ENCODE data around the gene FOXL3. TPM values are rescaled to one million over a fixed set of nuclear protein-coding genes. Genes with fewer than 3 reads are reported as not detected.

Gene FOXL3
- total and polyA plus RNA-seq, 2 experiments from 2014 or later, result not detected

GRCh38 chr7:332646-333392 lies 42.8 kb downstream of the FOXL3 start:
- peaks cover 16% of the 10 kb centered on the region for H3K27me3 Mint-ChIP-seq (ENCODE audit: insufficient read depth, low read depth, poor library complexity)
- H3K4me3 Mint-ChIP-seq, result no peak overlapping the region
- TF ChIP-seq POLR2AphosphoS5 (IDR thresholded peaks at IDR 0.05; ENCODE audit: low read depth) (no peak), NANOG (IDR thresholded peaks at IDR 0.05; ENCODE audit: borderline replicate concordance) (no peak)
- TF ChIP-seq, protein P1, sequence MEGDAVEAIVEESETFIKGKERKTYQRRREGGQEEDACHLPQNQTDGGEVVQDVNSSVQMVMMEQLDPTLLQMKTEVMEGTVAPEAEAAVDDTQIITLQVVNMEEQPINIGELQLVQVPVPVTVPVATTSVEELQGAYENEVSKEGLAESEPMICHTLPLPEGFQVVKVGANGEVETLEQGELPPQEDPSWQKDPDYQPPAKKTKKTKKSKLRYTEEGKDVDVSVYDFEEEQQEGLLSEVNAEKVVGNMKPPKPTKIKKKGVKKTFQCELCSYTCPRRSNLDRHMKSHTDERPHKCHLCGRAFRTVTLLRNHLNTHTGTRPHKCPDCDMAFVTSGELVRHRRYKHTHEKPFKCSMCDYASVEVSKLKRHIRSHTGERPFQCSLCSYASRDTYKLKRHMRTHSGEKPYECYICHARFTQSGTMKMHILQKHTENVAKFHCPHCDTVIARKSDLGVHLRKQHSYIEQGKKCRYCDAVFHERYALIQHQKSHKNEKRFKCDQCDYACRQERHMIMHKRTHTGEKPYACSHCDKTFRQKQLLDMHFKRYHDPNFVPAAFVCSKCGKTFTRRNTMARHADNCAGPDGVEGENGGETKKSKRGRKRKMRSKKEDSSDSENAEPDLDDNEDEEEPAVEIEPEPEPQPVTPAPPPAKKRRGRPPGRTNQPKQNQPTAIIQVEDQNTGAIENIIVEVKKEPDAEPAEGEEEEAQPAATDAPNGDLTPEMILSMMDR (conservative IDR thresholded peaks at IDR 0.05; ENCODE audit: low read depth in 2 of 2), result peak; percentile 71 to 87
- H3K27me3 ChIP-seq (ENCODE audit: insufficient read depth), result no peaks in the 10 kb centered on the region
- no peak overlapping the region for H3K27ac ChIP-seq (ENCODE audit: low read depth)
- peak overlapping the region; percentile 72 for H2AFZ ChIP-seq
- H3K9me2 ChIP-seq (ENCODE audit: insufficient read depth), result no peaks in the 10 kb centered on the region
- H3K4me1 ChIP-seq (ENCODE audit: insufficient read depth), result no peaks in the 10 kb centered on the region
- H3F3A ChIP-seq (replicated peaks; ENCODE audit: low read depth), result peaks cover 15% of the 10 kb centered on the region
- H3K79me2 ChIP-seq (replicated peaks; ENCODE audit: insufficient read depth), result no peaks in the 10 kb centered on the region
- no peaks in the 10 kb centered on the region for H3K4me1 Mint-ChIP-seq
- no peak overlapping the region for H3K27ac Mint-ChIP-seq
- peak overlapping the region; percentile 60 for H3K4me3 ChIP-seq
- peaks cover 15% of the 10 kb centered on the region for H3K9me3 Mint-ChIP-seq
- peaks cover 9% of the 10 kb centered on the region for H3K36me3 Mint-ChIP-seq (ENCODE audit: low read depth)
- ATAC-seq (peak; percentile 96), DNase-seq (ENCODE audit: low spot score) (peak; percentile 93)
- no peaks in the 10 kb centered on the region for H3K36me3 ChIP-seq (ENCODE audit: insufficient read depth)
- peak overlapping the region; percentile 82 for H3K4me2 ChIP-seq
- H4K20me1 ChIP-seq (replicated peaks; ENCODE audit: insufficient read depth), result no peaks in the 10 kb centered on the region

GRCh38 chr7:333393-333764 lies 43.4 kb downstream of the FOXL3 start:
- DNase-seq (ENCODE audit: low spot score) (no peak), ATAC-seq (no peak)
- H3K9me2 ChIP-seq (ENCODE audit: insufficient read depth), result no peaks in the 10 kb centered on the region
- Mint-ChIP-seq H3K9me3 (peaks cover 15% of the 10 kb centered on the region), H3K4me3 (no peak overlapping the region), H3K4me1 (no peaks in the 10 kb centered on the region), H3K27me3 (ENCODE audit: insufficient read depth, low read depth, poor library complexity) (peaks cover 16% of the 10 kb centered on the region), H3K27ac (no peak overlapping the region), H3K36me3 (ENCODE audit: low read depth) (peaks cover 9% of the 10 kb centered on the region)
- H3K4me1 ChIP-seq (ENCODE audit: insufficient read depth), result no peaks in the 10 kb centered on the region
- no peak overlapping the region for H2AFZ ChIP-seq
- H3K79me2 ChIP-seq (replicated peaks; ENCODE audit: insufficient read depth), result no peaks in the 10 kb centered on the region
- peak overlapping the region; percentile 60 for H3K4me3 ChIP-seq
- H4K20me1 ChIP-seq (replicated peaks; ENCODE audit: insufficient read depth), result no peaks in the 10 kb centered on the region
- no peaks in the 10 kb centered on the region for H3K27me3 ChIP-seq (ENCODE audit: insufficient read depth)
- no peaks in the 10 kb centered on the region for H3K36me3 ChIP-seq (ENCODE audit: insufficient read depth)
- H3K27ac ChIP-seq (ENCODE audit: low read depth), result no peak overlapping the region
- peaks cover 15% of the 10 kb centered on the region for H3F3A ChIP-seq (replicated peaks; ENCODE audit: low read depth)
- H3K4me2 ChIP-seq, result peak overlapping the region; percentile 82; the same call in 1 of the 2 replicates
- no peak for TF ChIP-seq STAT1 (IDR thresholded peaks at IDR 0.05; ENCODE audit: unreplicated experiment)
- TF ChIP-seq EZH2phosphoT487 (IDR thresholded peaks at IDR 0.05; ENCODE audit: unreplicated experiment), result no peak
- no peak for TF ChIP-seq ZNF331 (CRISPR knock-in tag; IDR thresholded peaks at IDR 0.05; ENCODE audit: low read depth)
- TF ChIP-seq, protein P1 (conservative IDR thresholded peaks at IDR 0.05; ENCODE audit: low read depth in 2 of 2), result no peak
- TF ChIP-seq, protein P2, sequence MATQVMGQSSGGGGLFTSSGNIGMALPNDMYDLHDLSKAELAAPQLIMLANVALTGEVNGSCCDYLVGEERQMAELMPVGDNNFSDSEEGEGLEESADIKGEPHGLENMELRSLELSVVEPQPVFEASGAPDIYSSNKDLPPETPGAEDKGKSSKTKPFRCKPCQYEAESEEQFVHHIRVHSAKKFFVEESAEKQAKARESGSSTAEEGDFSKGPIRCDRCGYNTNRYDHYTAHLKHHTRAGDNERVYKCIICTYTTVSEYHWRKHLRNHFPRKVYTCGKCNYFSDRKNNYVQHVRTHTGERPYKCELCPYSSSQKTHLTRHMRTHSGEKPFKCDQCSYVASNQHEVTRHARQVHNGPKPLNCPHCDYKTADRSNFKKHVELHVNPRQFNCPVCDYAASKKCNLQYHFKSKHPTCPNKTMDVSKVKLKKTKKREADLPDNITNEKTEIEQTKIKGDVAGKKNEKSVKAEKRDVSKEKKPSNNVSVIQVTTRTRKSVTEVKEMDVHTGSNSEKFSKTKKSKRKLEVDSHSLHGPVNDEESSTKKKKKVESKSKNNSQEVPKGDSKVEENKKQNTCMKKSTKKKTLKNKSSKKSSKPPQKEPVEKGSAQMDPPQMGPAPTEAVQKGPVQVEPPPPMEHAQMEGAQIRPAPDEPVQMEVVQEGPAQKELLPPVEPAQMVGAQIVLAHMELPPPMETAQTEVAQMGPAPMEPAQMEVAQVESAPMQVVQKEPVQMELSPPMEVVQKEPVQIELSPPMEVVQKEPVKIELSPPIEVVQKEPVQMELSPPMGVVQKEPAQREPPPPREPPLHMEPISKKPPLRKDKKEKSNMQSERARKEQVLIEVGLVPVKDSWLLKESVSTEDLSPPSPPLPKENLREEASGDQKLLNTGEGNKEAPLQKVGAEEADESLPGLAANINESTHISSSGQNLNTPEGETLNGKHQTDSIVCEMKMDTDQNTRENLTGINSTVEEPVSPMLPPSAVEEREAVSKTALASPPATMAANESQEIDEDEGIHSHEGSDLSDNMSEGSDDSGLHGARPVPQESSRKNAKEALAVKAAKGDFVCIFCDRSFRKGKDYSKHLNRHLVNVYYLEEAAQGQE (IDR thresholded peaks at IDR 0.05; ENCODE audit: unreplicated experiment), result no peak
- no peak for TF ChIP-seq ZNF114 (CRISPR knock-in tag; IDR thresholded peaks at IDR 0.05)
- TF ChIP-seq CREB1 (CRISPR knock-in tag; IDR thresholded peaks at IDR 0.05; ENCODE audit: low read depth), result no peak
- TF ChIP-seq NANOG (IDR thresholded peaks at IDR 0.05; ENCODE audit: borderline replicate concordance), result no peak
- TF ChIP-seq JUNB (IDR thresholded peaks at IDR 0.05; ENCODE audit: unreplicated experiment), result no peak
- no peak for TF ChIP-seq EZH2 (IDR thresholded peaks at IDR 0.05; ENCODE audit: low read depth, unreplicated experiment)

All from GM23338 (cell line).